Activated CD8-positive, alpha-beta memory T cell treated with anti-CD3 and anti-CD28 coated beads for 4 hours (primary cell): ENCODE measurements around the gene GALNT10.
"Not testable (repeated sequence)": the region's sequence is repeated elsewhere in the genome, so short reads cannot be mapped to it uniquely, and the experiment has no call there.

ENCODE experiments used
- DNase-seq, 2 donors: peaks; one replicate each; pipeline ENCODE4 v3.0.0-alpha.2; 2020; ENCODE audit warnings: low read depth in 2 of 2

The GALNT10 gene, protein sequence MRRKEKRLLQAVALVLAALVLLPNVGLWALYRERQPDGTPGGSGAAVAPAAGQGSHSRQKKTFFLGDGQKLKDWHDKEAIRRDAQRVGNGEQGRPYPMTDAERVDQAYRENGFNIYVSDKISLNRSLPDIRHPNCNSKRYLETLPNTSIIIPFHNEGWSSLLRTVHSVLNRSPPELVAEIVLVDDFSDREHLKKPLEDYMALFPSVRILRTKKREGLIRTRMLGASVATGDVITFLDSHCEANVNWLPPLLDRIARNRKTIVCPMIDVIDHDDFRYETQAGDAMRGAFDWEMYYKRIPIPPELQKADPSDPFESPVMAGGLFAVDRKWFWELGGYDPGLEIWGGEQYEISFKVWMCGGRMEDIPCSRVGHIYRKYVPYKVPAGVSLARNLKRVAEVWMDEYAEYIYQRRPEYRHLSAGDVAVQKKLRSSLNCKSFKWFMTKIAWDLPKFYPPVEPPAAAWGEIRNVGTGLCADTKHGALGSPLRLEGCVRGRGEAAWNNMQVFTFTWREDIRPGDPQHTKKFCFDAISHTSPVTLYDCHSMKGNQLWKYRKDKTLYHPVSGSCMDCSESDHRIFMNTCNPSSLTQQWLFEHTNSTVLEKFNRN

DNA sequence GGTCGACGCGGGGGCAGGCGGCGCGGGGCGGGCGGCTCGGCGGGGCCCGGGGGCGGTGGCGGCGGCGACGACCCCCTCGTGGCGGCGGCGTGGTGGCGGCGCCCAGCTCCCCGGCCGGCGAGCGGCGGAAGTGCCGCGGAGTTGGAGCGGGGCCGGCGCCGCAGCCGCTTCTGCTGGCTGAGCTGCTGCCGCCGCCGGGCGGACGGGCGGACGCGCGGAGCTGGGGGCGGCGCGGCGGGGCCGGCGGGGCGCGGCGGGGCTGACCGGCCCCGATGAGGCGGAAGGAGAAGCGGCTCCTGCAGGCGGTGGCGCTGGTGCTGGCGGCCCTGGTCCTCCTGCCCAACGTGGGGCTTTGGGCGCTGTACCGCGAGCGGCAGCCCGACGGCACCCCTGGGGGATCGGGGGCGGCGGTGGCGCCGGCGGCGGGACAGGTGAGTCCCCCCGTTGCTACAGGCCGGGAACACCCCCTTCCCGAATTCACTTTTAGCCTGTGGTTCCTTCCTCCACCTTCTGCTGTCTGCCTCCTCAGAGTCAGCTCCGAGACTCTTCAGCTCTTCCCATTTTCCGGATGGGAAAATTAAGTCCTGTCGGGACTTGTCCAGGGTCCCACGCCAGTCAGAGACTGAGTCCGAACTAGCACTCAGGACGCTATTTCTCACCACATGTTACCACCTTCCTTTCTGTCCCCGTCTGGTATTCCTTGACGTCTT, at the start of gene GALNT10:
Gene GALNT10 (plus strand): TSS at position 139 of the 710 bp plus-strand sequence. CDS start 134 bp downstream, at position 273.
- DNase-seq = peak in 1 of 2 donors; percentile 23

DNA sequence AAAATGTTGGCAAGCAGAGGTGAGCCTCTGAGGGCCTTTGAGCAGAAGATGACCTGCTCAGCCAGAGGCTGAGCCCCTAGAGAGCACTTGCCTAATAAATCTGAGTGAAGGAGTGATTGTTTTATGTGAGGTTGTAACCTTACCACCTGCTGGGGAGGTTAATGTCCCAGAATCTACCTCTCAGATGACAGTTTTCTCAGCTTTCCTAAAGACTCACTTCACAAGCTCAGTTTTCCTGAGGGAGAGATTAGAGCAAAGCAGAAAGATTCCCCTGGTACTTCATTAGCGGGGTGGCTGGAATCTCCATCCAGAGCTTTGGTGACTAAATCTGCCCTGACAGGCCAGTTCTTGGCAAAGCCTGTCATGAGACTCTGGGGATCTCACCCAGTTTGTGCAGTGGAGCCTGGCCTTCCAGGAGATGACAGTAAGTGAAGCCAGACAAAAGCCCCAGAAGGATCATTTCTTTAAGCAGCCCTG, 48.8 kb upstream of the GALNT10 start:
- no peak for DNase-seq

DNA sequence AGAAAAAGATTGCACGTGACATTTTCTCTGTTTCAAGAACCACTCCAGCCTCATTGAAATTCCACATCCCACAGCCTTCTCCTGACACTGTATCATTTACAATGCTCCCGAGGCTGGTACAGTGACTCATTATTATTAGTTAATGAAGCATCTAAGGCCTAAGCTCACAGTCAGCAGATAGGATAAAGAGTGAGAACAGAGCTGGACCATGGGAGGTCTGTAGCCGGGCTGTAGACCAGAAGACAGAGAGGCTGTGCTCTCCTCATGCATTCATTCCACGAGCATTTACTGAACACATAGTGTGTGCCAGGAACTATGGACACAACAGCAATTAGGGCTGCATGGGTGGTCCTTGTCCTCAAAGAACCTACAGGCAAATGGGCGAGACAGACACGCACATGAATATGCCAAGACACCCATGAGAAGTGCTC, 47.3 kb upstream of the GALNT10 start:
- DNase-seq = no peak

DNA sequence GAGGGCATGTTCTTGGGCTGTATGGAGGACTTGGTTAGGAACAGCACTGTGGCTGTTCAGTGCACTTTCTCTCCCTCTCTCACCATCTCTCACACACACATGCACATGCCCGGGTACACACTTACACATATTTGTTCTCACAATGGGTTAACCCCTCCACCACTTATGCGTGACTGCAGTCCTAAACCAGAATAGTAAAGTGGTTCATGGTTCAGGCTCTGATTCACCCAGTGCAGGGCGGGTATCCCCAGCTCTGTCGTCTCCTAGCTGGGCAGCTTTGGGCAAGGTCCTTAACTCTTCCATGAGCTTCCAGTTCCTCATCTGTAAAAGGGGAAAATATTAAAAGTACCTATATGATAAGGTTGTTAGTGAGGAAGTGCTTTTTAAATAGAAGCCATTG, 45.3 kb upstream of the GALNT10 start:
- DNase-seq = no peak

DNA sequence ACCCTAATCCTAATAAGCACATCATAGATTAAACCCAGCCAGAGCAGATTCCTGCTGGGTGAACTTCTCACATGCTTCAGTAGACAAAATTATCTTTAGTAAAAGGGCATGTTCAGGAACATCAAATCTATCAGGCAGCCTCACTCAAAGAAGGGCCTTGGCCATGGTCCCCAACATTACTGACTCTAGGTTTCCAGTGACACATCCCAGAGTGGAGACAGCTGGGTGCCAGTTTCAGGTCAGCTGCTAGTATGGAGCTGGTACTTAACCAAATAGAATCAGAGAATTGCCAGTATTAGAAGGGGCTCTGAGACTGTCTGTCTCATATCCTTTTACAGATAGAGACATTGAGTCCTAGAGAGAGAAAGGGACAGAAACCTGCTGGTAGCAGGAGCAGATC, 44.1 kb upstream of the GALNT10 start:
- DNase-seq = no peak

DNA sequence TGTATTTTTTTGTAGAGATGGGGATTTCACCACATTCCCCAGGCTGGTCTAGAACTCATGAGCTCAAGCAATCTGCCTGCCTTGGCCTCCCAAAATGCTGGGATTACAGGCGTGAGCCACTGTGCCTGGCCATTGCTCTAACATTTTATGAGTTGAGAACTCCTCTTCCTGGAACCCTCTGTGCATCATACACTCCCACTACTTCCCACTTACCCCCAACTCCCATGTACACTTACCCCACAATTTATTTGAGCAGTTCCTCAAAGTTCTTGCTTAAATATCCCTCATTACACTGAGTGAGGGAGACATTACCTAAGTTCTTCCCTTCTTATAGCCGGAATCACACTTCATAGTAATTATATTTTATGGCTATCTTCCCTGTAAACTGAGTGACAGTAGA, 42.9 kb upstream of the GALNT10 start:
- DNase-seq = no peak

DNA sequence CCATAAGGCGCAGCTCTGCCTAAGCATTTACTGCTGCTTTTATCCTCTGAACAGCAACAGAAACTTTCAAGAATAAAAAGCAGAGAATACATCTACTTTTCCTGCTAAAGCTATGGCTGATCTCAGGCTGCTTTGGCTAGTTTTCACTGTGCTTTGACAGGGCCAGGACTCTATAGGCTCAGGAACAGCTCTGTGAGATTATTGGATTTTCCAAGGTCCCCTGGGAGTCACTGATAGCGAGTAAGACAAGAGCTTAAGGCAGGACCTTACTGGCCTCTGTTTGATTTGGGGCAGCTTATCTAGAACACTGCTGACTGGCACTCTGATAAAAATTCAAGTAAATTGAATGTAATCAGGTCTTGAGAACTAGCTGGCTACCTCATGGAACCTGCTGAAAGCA, 40.1 kb upstream of the GALNT10 start:
- not testable (repeated sequence) for DNase-seq

DNA sequence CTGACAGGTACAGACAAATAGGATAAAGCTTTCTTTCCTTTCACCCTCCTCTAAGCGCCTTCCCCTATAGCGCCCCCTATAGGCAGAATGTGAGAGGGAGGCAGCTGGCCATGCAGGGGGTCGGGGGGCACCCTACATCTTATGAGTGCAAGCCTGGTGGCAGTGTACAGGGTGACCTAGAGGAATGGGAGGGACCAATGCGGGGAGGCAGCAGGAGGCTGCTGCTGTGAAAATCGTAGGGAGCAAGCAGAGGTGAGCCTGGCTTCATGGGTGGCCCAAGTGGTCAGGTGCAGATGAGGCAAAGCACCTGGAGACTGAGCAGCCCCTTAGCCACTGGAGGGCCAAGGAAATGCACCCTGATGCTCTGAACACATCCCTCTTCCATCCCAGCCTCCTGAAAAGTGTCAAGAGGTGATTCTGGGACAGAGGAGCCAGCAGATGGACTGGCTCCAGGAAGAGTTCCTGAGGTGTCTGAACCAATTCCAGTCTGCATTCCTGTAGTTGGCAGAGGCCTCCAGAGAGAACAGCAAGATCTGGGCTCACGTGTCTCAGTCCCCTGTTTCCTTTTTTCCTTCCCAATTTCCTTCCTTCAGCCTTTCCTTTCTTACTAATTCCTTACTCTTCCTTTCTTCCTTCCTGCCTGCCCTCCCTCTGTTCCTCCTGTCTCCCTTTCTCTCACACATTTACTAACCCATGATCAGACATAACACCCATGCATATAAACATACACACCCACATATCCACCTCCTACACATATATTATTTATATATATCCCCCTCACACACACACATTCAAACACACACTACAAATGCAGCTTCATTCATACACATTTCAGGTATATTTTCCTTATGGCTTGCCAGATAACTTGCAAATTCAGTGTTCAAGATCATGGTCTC, 32.8 kb upstream of the GALNT10 start:
- no peak for DNase-seq

DNA sequence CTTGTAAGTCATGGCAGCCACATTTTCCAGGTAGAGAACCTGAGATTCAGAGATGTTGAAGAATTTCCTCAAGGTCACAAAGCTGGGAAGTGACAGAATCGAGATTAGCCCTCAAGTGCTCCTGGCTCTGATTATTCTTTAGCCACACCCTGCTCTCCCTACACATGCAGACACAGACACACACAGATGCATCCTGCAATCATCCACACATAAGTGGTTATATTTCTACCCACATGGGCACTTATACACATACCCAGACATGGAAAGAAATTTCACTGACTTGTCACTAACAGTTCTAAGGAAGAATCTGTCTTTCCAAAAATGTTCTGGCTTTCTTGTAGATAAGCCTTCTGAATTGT, 32.2 kb upstream of the GALNT10 start:
- no peak for DNase-seq

DNA sequence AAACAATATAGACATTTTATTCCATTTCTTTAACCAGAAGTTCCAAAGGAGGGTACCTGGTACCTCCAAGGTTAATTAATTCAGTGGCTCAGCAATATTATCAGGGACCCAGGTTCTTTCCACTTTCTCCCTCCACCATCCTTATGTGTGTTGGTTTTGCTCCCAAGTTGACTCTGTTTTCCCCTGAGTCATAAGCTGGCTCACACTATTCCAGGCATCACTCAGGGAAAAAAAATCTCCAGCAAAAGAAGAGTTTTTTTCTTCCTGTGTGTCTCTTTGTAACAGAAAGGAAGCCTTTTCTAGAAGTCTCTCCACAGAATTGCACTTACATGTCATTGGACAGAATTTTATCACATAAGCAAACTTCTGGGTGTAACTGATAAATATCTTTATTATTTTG, 31.2 kb upstream of the GALNT10 start:
- DNase-seq = no peak

DNA sequence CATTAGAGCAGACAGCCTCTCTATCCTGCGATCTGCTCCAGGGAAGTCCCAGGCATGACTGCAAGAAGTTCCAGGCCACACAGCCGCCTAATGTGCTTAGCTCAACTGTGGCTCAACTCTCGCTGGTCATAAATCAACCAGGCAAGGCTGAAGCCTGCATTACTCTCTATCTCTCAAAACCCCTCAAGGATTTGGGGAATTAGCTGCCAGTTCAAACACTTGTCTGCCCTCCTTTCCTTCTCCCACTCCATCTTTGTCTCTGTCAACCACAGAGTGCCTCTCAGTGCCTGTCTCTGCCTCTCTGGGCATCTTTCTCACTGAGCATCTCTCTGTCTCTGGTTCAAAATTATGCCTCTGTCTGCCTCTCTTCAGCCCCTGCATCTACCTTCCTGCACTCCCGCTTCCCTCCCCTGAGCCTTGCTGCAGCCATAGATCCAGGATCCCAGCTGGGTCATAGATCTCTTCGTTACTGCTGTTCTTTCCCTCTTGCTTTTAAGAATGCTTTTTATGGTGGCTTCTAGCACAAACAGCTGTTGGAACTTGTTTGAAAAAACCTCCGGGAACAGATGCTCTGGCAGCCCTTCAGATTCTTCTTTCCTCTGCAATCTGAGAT, 27.9 kb upstream of the GALNT10 start:
- no peak for DNase-seq

DNA sequence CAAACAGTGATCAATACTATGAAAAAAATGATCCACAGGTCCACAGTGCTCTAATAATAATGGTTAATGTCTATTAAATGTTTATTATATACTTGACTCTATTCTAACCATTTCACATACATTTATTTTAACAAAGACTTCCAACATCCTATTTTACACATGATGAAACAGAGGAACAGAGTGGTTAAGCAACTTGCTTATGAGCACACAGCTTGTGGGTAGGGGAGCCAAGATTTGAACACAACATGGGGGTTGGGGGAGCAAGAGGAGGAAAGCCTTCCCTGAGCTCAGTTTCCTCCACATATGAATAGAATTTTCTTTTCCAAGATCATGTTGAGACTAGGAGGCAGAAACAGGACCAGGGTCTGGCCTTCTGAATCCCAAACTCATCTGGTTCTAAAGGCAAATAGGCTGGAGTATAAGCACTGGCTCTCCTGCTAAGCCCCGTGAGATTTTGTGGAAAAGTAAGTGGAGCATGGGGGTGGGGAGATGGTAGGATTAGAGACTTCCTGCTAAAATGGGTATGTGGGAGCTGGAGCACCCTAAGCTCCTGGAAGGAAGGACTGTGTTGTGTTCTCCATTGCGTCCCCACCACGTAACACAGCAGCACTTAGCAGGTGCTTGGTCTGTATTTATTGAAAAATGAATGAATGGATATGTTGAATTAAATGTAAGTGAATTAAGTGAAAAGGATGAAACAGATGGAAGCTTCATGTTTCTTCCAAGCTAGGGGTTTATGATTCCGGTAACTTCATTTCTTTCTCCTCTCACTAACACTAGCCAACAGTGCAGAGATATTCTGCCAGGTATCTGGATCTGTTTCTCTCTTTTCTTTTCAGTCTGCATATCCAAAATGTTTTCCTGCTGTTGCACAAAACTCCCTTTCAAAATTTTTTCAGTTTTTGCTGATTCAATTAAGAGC, 26.9 kb upstream of the GALNT10 start:
- DNase-seq = no peak

DNA sequence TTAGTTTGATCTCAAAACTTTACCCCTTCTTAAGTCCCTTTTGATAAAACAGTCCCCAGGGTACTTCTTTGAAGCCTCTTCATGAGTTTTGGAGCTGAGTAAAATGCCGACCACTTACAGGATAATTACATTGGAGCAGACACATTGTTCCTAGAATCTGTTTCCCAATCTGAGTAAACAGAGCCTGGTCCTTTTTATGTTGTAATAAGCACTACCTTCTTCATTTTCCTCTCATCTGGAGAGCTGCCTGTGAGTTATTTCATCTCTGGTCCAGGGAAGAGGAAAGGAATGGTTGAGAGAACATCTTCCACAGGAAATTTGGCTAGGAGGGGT, 26.3 kb upstream of the GALNT10 start:
- DNase-seq = no peak

DNA sequence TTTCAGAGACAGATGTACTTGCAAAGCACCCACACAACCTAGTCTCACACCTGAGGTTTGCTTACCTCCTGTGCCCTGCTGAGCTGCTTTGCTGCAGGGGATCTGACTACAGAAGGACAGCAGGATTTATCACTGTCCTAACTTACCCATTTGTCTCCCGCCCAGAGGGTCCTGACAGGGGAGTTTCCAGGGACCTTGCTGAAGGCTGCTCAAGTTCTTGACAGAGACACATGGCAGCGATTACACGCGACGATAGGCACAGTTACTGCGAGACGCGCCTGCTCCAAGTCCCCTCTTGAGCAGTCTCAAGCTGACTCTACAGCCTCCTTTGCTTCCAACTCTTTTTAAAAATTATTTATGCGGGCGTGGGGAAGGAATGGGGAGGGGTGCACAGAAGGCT, 24.6 kb upstream of the GALNT10 start:
- DNase-seq = no peak

DNA sequence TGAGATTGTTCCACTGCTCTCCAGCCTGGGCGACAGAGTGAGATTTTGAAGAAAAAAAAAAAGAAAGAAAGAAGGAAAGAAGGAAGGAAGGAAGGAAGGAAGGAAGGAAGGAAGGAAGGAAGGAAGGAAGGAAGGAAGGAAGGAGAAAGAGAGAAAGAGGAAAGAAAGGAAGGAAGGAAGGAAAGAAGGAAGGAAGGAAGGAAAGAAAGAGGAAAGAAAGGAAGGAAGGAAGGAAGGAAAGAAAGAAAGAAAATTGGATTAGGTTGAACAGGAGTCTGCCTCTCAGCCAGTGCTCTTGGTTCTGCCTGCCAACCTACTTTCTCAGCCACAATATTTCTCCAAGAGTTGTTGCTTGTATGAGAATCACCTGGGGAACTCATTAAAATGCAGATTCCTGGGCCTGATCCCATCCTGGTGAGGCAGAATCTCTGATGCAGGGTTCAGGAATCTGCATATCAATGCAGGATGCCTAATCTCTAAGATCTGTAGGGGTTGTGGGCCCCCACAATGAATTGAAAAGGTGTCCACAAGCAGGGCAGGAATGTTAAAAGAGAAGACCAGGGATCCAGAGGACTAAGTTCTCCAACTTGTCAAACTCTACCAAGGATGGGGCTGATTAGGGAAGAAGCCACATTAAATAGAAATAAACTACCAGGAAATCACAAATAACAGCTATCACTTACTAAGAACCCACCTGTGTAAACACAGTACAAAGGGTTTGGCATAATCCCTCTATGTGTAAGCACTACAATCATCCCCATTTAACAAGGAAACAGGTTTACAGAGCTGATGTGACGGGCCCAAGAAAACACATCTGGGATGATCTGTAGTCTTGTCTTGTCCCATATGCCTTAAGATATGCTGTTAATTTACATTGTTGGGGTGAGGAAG, 23.4 kb upstream of the GALNT10 start:
- no peak for DNase-seq

DNA sequence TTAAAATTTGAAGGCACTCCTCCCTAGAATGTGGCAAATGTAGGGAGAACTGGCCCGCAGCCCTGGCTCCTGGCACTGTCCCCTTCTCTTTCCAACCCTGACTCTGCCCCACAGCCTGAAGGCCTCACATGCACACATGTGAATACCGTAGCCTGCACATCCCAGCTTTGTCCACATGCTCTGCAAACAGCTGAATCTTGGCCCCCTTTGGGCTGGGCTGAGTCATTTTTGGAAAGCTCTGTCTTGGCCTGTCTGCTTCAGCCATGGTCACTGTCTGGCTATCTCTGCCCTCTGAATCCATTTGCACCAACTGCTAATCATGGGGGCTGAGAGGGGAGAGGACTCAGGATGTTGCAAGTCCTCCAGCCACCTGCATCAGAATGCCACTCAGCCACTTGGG, 22.1 kb upstream of the GALNT10 start:
- no peak for DNase-seq

DNA sequence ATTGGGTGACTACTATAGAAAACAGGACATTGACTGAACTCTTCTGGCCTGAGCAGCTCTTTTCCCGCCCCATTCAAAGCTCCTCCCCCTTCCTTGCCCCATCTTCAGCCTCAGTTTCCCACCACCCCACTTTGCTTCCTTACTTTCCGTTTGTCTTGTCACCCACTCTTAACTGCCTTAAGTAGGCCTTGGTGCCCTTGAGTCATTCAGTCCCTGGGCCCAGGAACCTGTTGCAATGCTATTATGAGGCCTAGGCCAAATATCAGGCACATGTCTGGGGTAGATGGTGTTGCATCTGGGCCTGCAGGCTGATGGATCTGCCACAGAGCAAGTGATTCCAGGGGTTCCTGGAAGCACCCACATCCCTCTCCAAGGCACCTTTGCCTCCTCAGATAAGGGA, 17.7 kb upstream of the GALNT10 start:
- DNase-seq = no peak

DNA sequence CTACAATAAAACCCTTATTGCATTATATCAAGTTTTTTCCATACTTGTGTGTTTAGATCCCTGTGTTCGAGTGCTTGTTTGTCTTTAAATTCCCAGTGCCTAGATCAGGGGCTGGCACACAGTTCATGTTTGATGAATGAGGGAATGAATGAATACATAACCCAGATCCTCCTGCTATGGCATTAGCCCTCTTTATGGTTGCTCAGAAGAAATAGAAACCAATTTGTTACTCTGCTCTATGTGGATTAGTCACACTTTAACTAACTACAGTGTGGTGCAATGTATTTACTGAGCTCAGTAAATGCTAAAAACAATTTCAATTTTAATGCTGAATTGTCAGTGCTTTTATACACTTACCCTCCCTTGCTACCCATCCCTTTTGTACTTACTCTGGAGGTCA, 16.4 kb upstream of the GALNT10 start:
- no peak for DNase-seq

DNA sequence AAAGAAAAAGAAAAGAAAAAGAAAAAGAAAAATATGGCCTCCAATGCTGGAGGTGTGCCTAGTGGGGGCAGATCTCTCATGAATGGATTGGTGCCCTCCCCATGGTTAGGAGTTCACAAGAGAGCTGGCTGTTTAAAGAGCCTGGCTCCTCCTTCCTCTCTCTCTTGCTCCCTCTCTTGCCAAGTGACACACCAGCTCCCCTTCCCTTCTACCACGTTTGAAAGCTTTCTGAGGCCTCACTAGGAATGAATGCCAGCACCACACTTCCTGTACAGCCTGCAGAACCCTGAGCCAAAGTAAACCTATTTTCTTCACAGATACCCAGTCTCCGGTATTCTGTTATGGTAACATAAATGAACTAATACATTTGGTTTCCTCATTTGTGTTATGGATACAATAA, 14.4 kb upstream of the GALNT10 start:
- DNase-seq = no peak
